HG03108 (cell line): ENCODE measurements around the gene UNC5C.

Experiments used
- ATAC-seq: cut with Tn5 transposase; IDR thresholded peaks from one replicate; pipeline ENCODE4 v1.9.1; 2021; ENCODE audit warnings: moderate library complexity; ENCODE audit not compliant: unreplicated experiment

UNC5C gene

GRCh38 chr4:95409750-95410149 is 139.0 kb downstream of the UNC5C start:
- no peak for ATAC-seq

- no peak for ATAC-seq
Measured at GRCh38 chr4:95409127-95409526, 139.6 kb downstream of the UNC5C start.

GRCh38 chr4:95402299-95402698 is 146.5 kb downstream of the UNC5C start:
- ATAC-seq: no peak

GRCh38 chr4:95398217-95398616 is 150.6 kb downstream of the UNC5C start:
- ATAC-seq: no peak

GRCh38 chr4:95394752-95395306 is 153.9 kb downstream of the UNC5C start:
- no peak for ATAC-seq

GRCh38 chr4:95393821-95394220 is 155.0 kb downstream of the UNC5C start:
- ATAC-seq: no peak

GRCh38 chr4:95388911-95389310 is 159.9 kb downstream of the UNC5C start:
- no peak for ATAC-seq

GRCh38 chr4:95387719-95388118 is 161.1 kb downstream of the UNC5C start:
- no peak for ATAC-seq

GRCh38 chr4:95386410-95386809 is 162.4 kb downstream of the UNC5C start:
- no peak for ATAC-seq

GRCh38 chr4:95381843-95382580 is 166.8 kb downstream of the UNC5C start:
- ATAC-seq: no peak

- no peak for ATAC-seq
Measured at GRCh38 chr4:95379633-95380032, 169.1 kb downstream of the UNC5C start.

GRCh38 chr4:95377366-95377900 is 171.3 kb downstream of the UNC5C start:
- ATAC-seq: no peak

GRCh38 chr4:95371476-95372224 is 177.1 kb downstream of the UNC5C start:
- no peak for ATAC-seq

- no peak for ATAC-seq
Measured at GRCh38 chr4:95367824-95368223, 180.9 kb downstream of the UNC5C start.

- ATAC-seq: no peak
Measured at GRCh38 chr4:95363966-95364365, 184.8 kb downstream of the UNC5C start.

- ATAC-seq: no peak
Measured at GRCh38 chr4:95363559-95363925, 185.2 kb downstream of the UNC5C start.

GRCh38 chr4:95362906-95363558 is 185.7 kb downstream of the UNC5C start:
- ATAC-seq: no peak

GRCh38 chr4:95362066-95362465 is 186.7 kb downstream of the UNC5C start:
- no peak for ATAC-seq

- ATAC-seq: no peak
Measured at GRCh38 chr4:95361696-95361965, 187.1 kb downstream of the UNC5C start.

- no peak for ATAC-seq
Measured at GRCh38 chr4:95360906-95361695, 187.7 kb downstream of the UNC5C start.
